ENCODE results near the gene C22orf39. TPM values are rescaled to one million over a fixed set of nuclear protein-coding genes. Genes with fewer than 3 reads are reported as not detected.

The C22orf39 gene
- total RNA-seq, 4 donors from 2014 or later: 26.6 to 50.7 (median 39.4) TPM

- Histone ChIP-seq H3K4me1 (no peaks in the 10 kb centered on the region), H3K9me3 (no peaks in the 10 kb centered on the region), H3K4me3 (no peak overlapping the region), H3K27me3 (no peaks in the 10 kb centered on the region), H3K36me3 (peaks cover 0 to 34% (median 11%) of the 10 kb centered on the region in 4 donors), H3K27ac (no peak overlapping the region)
- in situ Hi-C loops (cut with MboI; ENCODE audit: low pct_ligation_motif_present in 1 of 4, low pct_unique_long_range_greater_than_20kb in 1 of 4, low sequenced_read_pairs in 3 of 4): loop anchor here in 1 of 4 donors (10.0 kb wide), 1 partner anchor 58 kb away; no protein-coding TSS in a partner anchor
- TF ChIP-seq EP300 (IDR thresholded peaks at IDR 0.05; ENCODE audit: low read depth): no peak
- no peak for TF ChIP-seq POLR2AphosphoS5 (IDR thresholded peaks at IDR 0.05)
- TF ChIP-seq CTCF (IDR thresholded peaks at IDR 0.05): no peak
- TF ChIP-seq POLR2A (IDR thresholded peaks at IDR 0.05): no peak
- 89 to 100% methylated on average over 2 to 3 of the region's 3 CpGs for WGBS, 2 donors (ENCODE audit: low coverage in 1 of 2)
- DNase-seq: no peak
- intact Hi-C loops (cut with DNase I; ENCODE audit: low total_unique reads): no loop called here
Observed at GRCh38 chr22:19406281-19406811, 41.2 kb downstream of the C22orf39 start.

GRCh38 chr22:19405652-19406051 is 41.9 kb downstream of the C22orf39 start:
- 96% methylated on average over 8 of the region's 8 CpGs; no CpG with 5 or more reads in 1 of the 2 donors for WGBS, 2 donors (ENCODE audit: low coverage in 1 of 2)
- Histone ChIP-seq H3K27ac (no peak overlapping the region), H3K4me3 (no peak overlapping the region), H3K27me3 (no peaks in the 10 kb centered on the region), H3K36me3 (peaks cover 0 to 34% (median 11%) of the 10 kb centered on the region in 4 donors), H3K4me1 (no peaks in the 10 kb centered on the region), H3K9me3 (no peaks in the 10 kb centered on the region)
- TF ChIP-seq POLR2A (IDR thresholded peaks at IDR 0.05) (no peak), EP300 (IDR thresholded peaks at IDR 0.05; ENCODE audit: low read depth) (no peak), CTCF (IDR thresholded peaks at IDR 0.05) (no peak), POLR2AphosphoS5 (IDR thresholded peaks at IDR 0.05) (no peak)
- no peak for DNase-seq
- in situ Hi-C loops (cut with MboI; ENCODE audit: low pct_ligation_motif_present in 1 of 4, low pct_unique_long_range_greater_than_20kb in 1 of 4, low sequenced_read_pairs in 3 of 4): loop anchor here in 1 of 4 donors (10.0 kb wide), 1 partner anchor 59 kb away; no protein-coding TSS in a partner anchor
- intact Hi-C loops (cut with DNase I; ENCODE audit: low total_unique reads): no loop called here

- Histone ChIP-seq H3K27me3 (no peaks in the 10 kb centered on the region), H3K27ac (no peak overlapping the region), H3K4me1 (no peaks in the 10 kb centered on the region), H3K9me3 (no peaks in the 10 kb centered on the region), H3K36me3 (peaks cover 0 to 34% (median 11%) of the 10 kb centered on the region in 4 donors), H3K4me3 (no peak overlapping the region)
- DNase-seq: no peak
- in situ Hi-C loops (cut with MboI; ENCODE audit: low pct_ligation_motif_present in 1 of 4, low pct_unique_long_range_greater_than_20kb in 1 of 4, low sequenced_read_pairs in 3 of 4) (loop anchor here in 1 of 4 donors (10.0 kb wide), 1 partner anchor 60 kb away; no protein-coding TSS in a partner anchor), intact Hi-C loops (cut with DNase I; ENCODE audit: low total_unique reads) (no loop called here)
- 84 to 94% methylated on average over 3 to 4 of the region's 4 CpGs for WGBS, 2 donors (ENCODE audit: low coverage in 1 of 2)
- TF ChIP-seq POLR2A (IDR thresholded peaks at IDR 0.05): no peak
Observed at GRCh38 chr22:19405133-19405532, 42.4 kb downstream of the C22orf39 start.

GRCh38 chr22:19404676-19405075 is 42.8 kb downstream of the C22orf39 start:
- no peak for DNase-seq
- Histone ChIP-seq H3K4me3 (no peak overlapping the region), H3K4me1 (no peaks in the 10 kb centered on the region), H3K9me3 (no peaks in the 10 kb centered on the region), H3K36me3 (peaks cover 0 to 34% (median 10%) of the 10 kb centered on the region in 4 donors), H3K27me3 (no peaks in the 10 kb centered on the region), H3K27ac (no peak overlapping the region)
- no peak for TF ChIP-seq POLR2AphosphoS5 (IDR thresholded peaks at IDR 0.05)
- TF ChIP-seq EP300 (IDR thresholded peaks at IDR 0.05; ENCODE audit: low read depth): no peak
- no peak for TF ChIP-seq POLR2A (IDR thresholded peaks at IDR 0.05)
- no peak for TF ChIP-seq CTCF (IDR thresholded peaks at IDR 0.05)
- WGBS, 2 donors (ENCODE audit: low coverage in 1 of 2): 93 to 100% methylated on average over 1 to 3 of the region's 3 CpGs
- intact Hi-C loops (cut with DNase I; ENCODE audit: low total_unique reads) (no loop called here), in situ Hi-C loops (cut with MboI; ENCODE audit: low pct_ligation_motif_present in 1 of 4, low pct_unique_long_range_greater_than_20kb in 1 of 4, low sequenced_read_pairs in 3 of 4) (loop anchor here in 1 of 4 donors (10.0 kb wide), 1 partner anchor 60 kb away; no protein-coding TSS in a partner anchor)
